Left lung (tissue), 10 donors: ENCODE data around the gene TPRX2. TPM values are rescaled to one million over a fixed set of nuclear protein-coding genes. Genes with fewer than 3 reads are reported as not detected.
"Not testable (repeated sequence)": the region's sequence is repeated elsewhere in the genome, so short reads cannot be mapped to it uniquely, and the experiment has no call there.

ENCODE experiments used
- ATAC-seq: fragments of 200-7000 bp; cut with Tn5 transposase; one replicate; pipeline ENCODE4 v1.9.1; 2020; ENCODE audit warnings: moderate library complexity
- DNase-seq, 4 donors: peaks; one replicate each; pipeline ENCODE4 v3.0.0-alpha.2; 2013 to 2020
- H3K27ac ChIP-seq, 2 donors: fragments of 200-600 bp; sonication (generic) in 1 of 2; one replicate each; pipeline versions ENCODE4 v1.5.0 to v1.8.0; 2020 to 2021
- H3K27me3 ChIP-seq, 2 donors: fragments of 200-600 bp; sonication (generic) in 1 of 2; one replicate each; pipeline versions ENCODE4 v1.5.0 to v1.8.0; 2020 to 2021
- H3K36me3 ChIP-seq, 2 donors: fragments of 200-600 bp; sonication (generic) in 1 of 2; one replicate each; pipeline versions ENCODE4 v1.5.0 to v1.8.0; 2020 to 2021
- H3K4me1 ChIP-seq, 2 donors: fragments of 200-600 bp; one replicate each; pipeline ENCODE4 v1.8.0; 2021
- H3K4me3 ChIP-seq, 2 donors: fragments of 200-600 bp; sonication (generic) in 1 of 2; one replicate each; pipeline versions ENCODE4 v1.5.0 to v1.8.0; 2020 to 2021; ENCODE audit warnings: mild to moderate bottlenecking in 1 of 2
- H3K9me3 ChIP-seq, 2 donors: fragments of 200-600 bp; sonication (generic) in 1 of 2; one replicate each; pipeline versions ENCODE4 v1.5.0 to v1.8.0; 2020 to 2021
- CTCF ChIP-seq, 2 donors: fragments of 200-600 bp; sonication (generic) in 1 of 2; IDR thresholded peaks; one replicate each; pipeline versions ENCODE4 v1.5.0 to v1.8.0; 2021; ENCODE audit warnings: antibody characterized with exemption in 2 of 2
- intact Hi-C, 2 donors: fragments of 100-400 bp; cut with DNase I; formaldehyde crosslinking; loops; one replicate each; pipeline versions ENCODE4 v1.11.2 to v1.14.2; 2022
- polyA plus RNA-seq, 6 donors: library from polyadenylated mRNA; unstranded; fragments of 120-200 nt; gene quantifications; one replicate each; pipeline ENCODE4 v1.2.1, GENCODE V29; 2013; ENCODE audit not compliant: insufficient read length in 6 of 6
- total RNA-seq, 2 donors: library from RNA; stranded (reverse); fragmentation: NEBNext Ultra II Directional; extraction: Animal tissue kit (Norgen Biotek cat#: 25700); gene quantifications; one replicate each; pipeline ENCODE4 v1.2.1, GENCODE V29; 2021
- donor health status: DM: no; HTN: yes; CAD: no.
- donor health status: DM: no; HTN: no; CAD: no.

TPRX2 gene
- total and polyA plus RNA-seq, 8 donors: not detected

GRCh38 chr19:47897861-47898260 lies 38.8 kb downstream of the TPRX2 start:
- no peak for DNase-seq
- no peak for ATAC-seq
- no peak for TF ChIP-seq CTCF (IDR thresholded peaks at IDR 0.05)
- H3K4me3 ChIP-seq: no peak overlapping the region
- H3K36me3 ChIP-seq: no peaks in the 10 kb centered on the region
- H3K27ac ChIP-seq: no peak overlapping the region
- H3K4me1 ChIP-seq: no peaks in the 10 kb centered on the region
- peaks cover 0 to 10% of the 10 kb centered on the region in 2 donors for H3K9me3 ChIP-seq
- intact Hi-C loops: no loop called here
- peaks cover 0 to 18% of the 10 kb centered on the region in 2 donors for H3K27me3 ChIP-seq

- ATAC-seq: no peak
Observed at GRCh38 chr19:47899335-47899734, 40.3 kb downstream of the TPRX2 start.

GRCh38 chr19:47901370-47901769 lies 42.3 kb downstream of the TPRX2 start:
- intact Hi-C loops: no loop called here
- ATAC-seq: no peak
- H3K4me3 ChIP-seq: no peak overlapping the region
- no peaks in the 10 kb centered on the region for H3K4me1 ChIP-seq
- peaks cover 0 to under 1% of the 10 kb centered on the region in 2 donors for H3K9me3 ChIP-seq
- H3K36me3 ChIP-seq: no peaks in the 10 kb centered on the region
- DNase-seq: no peak
- no peak overlapping the region for H3K27ac ChIP-seq
- no peak for TF ChIP-seq CTCF (IDR thresholded peaks at IDR 0.05)
- H3K27me3 ChIP-seq: peaks cover 0 to 22% of the 10 kb centered on the region in 2 donors

More at GRCh38 chr19:47899335-47899734, 40.3 kb downstream of the TPRX2 start:
- no peaks in the 10 kb centered on the region for H3K36me3 ChIP-seq
- DNase-seq: no peak
- H3K27me3 ChIP-seq: peaks cover 0 to 22% of the 10 kb centered on the region in 2 donors
- H3K4me1 ChIP-seq: no peaks in the 10 kb centered on the region
- peaks cover 0 to 9% of the 10 kb centered on the region in 2 donors for H3K9me3 ChIP-seq
- intact Hi-C loops: no loop called here
- no peak for TF ChIP-seq CTCF (IDR thresholded peaks at IDR 0.05)
- H3K27ac ChIP-seq: no peak overlapping the region
- H3K4me3 ChIP-seq: no peak overlapping the region

- TF ChIP-seq CTCF (IDR thresholded peaks at IDR 0.05): peak; percentile 45 to 57
- ATAC-seq, H3K36me3 ChIP-seq: not testable (repeated sequence)
Observed at GRCh38 chr19:47909350-47909749, 50.3 kb downstream of the TPRX2 start.

GRCh38 chr19:47910191-47910590 lies 51.2 kb downstream of the TPRX2 start:
- H3K4me1 ChIP-seq, H3K9me3 ChIP-seq, H3K27me3 ChIP-seq, H3K27ac ChIP-seq, DNase-seq, H3K4me3 ChIP-seq, intact Hi-C loops, ATAC-seq, H3K36me3 ChIP-seq: not testable (repeated sequence)

More at GRCh38 chr19:47909350-47909749, 50.3 kb downstream of the TPRX2 start:
- H3K4me1 ChIP-seq, H3K27me3 ChIP-seq, H3K27ac ChIP-seq, H3K9me3 ChIP-seq, intact Hi-C loops, H3K4me3 ChIP-seq: not testable (repeated sequence)
- DNase-seq: peak in 2 of 4 donors; percentile 49 to 52

Other genes starting within 250 kb of the TPRX2 start
- 100 to 1,000 TPM; 195 to 263 TPM for gene EHD2, start 145.8 kb upstream of the TPRX2 start, total RNA-seq
- gene EHD2, start 145.8 kb upstream of the TPRX2 start, polyA plus RNA-seq: 100 to 1,000 TPM in 5 of 6 donors, 10 to 100 TPM in 1; 97.3 to 141 (median 122) TPM
- gene NOP53, start 113.7 kb upstream of the TPRX2 start, total RNA-seq: 100 to 1,000 TPM; 130 to 157 TPM
- gene NOP53, start 113.7 kb upstream of the TPRX2 start, polyA plus RNA-seq: 100 to 1,000 TPM; 439 to 557 (median 478) TPM
- 100 to 1,000 TPM; 233 to 596 TPM for gene SELENOW, start 80.5 kb upstream of the TPRX2 start, total RNA-seq
- gene SELENOW, start 80.5 kb upstream of the TPRX2 start, polyA plus RNA-seq: 100 to 1,000 TPM; 161 to 238 (median 211) TPM
- not detected for gene TPRX1, start 54.7 kb upstream of the TPRX2 start, total RNA-seq
- not detected for gene TPRX1, start 54.7 kb upstream of the TPRX2 start, polyA plus RNA-seq
- gene CRX, start 37.3 kb upstream of the TPRX2 start, total RNA-seq: not detected
- gene CRX, start 37.3 kb upstream of the TPRX2 start, polyA plus RNA-seq: under 1 TPM; 0.07 to 0.14 (median 0.07) TPM
- not detected for gene SULT2A1, start 27.1 kb downstream of the TPRX2 start, total RNA-seq
- under 1 TPM; 0.11 to 0.38 (median 0.19) TPM for gene SULT2A1, start 27.1 kb downstream of the TPRX2 start, polyA plus RNA-seq
- gene BSPH1, start 132.9 kb downstream of the TPRX2 start, total RNA-seq: not detected
- gene BSPH1, start 132.9 kb downstream of the TPRX2 start, polyA plus RNA-seq: not detected
- not detected for gene ELSPBP1, start 135.4 kb downstream of the TPRX2 start, total RNA-seq
- gene ELSPBP1, start 135.4 kb downstream of the TPRX2 start, polyA plus RNA-seq: not detected
- not detected for gene CABP5, start 184.8 kb downstream of the TPRX2 start, total RNA-seq
- gene CABP5, start 184.8 kb downstream of the TPRX2 start, polyA plus RNA-seq: not detected